NCI-H146 treated with DMSO at 0.1 percent for 48 hours (cell line): Measurements from ENCODE around the gene INPP5K.
"Not testable (repeated sequence)": the region's sequence is repeated elsewhere in the genome, so short reads cannot be mapped to it uniquely, and the experiment has no call there.

Source experiments
- DNase-seq: peaks from one replicate; lab custom pipeline; 2025; ENCODE audit not compliant: unreplicated experiment; lab: John Stamatoyannopoulos, UW

INPP5K gene

DNA sequence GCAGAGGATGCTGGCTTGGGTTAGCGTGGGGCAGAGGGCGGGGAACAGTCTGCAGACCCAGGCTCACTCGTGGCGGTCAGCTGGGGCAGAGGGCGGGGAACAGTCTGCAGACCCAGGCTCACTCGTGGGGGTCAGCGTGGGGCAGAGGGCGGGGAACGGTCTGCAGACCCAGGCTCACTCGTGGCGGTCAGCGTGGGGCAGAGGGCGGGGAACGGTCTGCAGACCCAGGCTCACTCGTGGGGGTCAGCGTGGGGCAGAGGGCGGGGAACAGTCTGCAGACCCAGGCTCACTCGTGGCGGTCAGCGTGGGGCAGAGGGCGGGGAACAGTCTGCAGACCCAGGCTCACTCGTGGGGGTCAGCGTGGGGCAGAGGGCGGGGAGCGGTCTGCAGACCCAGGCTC, 7.7 kb downstream of the INPP5K start:
- not testable (repeated sequence) for DNase-seq

GRCh38 chr17:1506649-1507267, 9.7 kb downstream of the INPP5K start:
- no peak for DNase-seq

DNA sequence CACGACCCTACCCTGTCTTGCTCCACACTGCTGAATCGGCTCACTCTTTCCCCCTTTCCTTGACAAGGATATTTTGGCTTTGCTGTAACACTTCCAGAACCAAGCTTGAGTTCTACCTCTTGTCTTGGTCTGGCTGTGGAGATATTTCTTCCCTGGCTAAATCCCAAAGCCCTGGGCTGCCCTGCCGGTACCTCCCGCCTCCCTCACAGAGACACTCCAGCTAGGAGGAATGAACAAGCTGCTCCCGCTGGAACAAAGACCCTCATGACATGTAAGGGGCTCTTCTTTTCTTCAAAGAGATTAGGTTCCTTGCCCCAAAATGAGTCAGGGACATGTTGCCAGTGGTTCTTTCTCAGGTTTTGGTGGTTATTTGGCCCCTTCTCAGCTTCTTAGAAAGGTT, 10.8 kb downstream of the INPP5K start:
- DNase-seq = no peak

- no peak for DNase-seq
These were observed 11.5 kb downstream of the INPP5K start for GRCh38 chr17:1504866-1505265.

- no peak for DNase-seq
These were observed 12.7 kb downstream of the INPP5K start for GRCh38 chr17:1503699-1504098.

DNA sequence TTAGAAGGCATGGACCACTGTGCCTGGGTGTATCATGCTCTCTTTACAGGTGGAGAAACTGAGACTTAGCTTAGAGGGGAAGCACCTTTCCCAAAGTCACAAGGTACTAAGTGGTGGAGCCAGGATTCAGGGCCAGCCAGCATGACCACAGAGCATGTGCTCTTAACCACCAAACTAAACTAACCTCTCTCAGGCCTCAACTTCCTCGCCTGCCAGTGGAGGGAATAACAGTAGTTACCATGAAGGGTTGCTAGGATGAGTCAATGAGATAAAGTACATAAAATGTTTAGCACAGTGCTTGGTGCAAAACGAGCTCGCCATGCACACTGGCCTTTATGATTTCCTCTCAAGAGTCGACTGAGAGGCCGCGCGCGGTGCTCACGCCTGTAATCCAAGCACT, 17.5 kb downstream of the INPP5K start:
- DNase-seq = no peak

DNA sequence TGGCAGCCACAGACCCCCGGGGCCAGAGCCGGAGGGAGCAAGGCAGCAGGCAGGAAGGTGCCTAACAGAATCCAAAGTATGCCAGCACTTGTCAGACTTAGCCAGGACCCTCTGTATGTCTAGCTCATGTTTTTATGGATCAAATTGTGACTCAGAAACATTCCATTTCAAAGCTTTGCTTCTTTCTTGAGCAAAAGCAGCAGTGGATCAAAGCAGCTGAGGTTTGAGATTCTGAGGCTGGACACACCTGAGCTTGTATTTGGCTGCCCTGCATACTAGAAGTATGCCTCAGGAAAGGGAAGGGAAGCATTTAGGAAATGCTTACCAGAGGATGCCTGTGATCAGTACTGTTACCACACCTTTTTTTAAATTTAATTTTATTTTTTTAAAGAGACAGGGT, 18.2 kb downstream of the INPP5K start:
- no peak for DNase-seq

DNA sequence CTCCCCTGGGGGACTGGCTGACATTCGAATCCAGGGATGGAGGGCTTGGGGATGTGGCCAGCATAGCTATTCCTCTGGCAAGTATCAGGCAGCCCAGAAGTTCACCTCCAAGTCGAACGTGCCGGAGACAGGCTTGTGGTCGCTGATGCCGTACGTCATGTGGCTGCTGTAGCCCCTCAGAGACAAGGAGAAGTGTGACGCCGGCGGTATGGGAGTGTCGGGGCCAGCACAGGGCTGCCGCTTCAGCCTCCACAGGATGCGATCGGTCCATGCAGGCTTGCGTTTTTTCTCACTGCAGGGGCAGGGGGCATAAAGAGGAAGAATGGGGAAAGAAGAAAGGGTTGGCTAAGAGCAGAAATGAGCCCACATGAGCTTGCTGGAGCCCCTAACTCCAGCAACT, 18.6 kb downstream of the INPP5K start:
- no peak for DNase-seq

DNA sequence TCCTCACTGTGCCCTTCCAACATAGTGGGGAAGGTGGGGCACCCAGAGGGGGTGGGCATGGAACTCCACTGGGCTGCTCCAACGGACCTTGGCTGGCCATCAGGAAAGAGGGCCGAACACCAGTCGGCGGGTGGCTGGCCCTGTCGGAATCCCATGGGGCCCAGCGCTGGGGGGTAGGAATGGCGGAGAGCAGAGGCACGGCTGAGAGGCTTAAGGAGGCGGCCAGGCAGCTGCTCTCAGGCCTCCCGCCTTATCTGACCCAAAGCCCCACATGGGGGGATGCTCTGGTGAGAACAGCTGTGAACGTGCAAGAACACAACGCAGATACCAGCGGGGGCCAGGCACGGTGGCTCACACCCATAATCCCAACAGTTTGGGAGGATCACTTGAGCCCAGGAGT, 19.5 kb downstream of the INPP5K start:
- DNase-seq = no peak

DNA sequence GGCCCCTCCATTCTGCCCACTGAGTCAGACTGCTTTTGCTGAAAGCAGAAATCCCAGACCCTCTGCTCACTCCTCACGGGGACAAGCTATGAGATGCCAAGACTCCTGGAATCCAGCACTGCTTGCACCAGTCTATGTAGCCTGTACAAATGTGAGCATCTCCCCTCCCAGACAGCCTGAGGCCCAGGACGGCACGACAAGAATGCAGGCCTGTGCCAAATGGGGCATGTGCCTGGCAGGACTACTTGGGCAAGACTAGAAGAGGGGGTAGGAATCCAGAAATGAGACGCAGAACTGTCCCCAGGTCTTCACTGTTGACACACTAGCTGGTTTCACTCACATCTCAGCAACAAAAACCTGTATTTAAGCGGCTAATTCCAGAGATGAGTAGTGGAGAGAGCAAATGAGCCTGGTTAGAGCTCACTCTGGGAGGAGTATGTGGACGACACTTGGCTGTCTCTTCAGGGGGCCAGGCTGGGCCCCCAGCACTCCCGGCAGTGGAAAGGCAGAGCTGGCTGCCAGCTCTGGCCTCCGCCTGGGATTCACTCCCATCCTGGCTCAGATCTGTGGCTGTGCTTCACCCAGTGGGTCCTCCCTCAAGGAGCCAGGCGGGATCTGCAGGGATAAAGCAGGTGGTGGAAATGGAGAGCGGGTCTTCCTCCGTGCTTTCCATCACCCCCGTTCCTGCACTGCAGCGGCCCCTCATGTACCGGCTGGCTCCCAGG, 21.0 kb downstream of the INPP5K start:
- DNase-seq = no peak

GRCh38 chr17:1494736-1495253, 21.6 kb downstream of the INPP5K start:
- no peak for DNase-seq

DNA sequence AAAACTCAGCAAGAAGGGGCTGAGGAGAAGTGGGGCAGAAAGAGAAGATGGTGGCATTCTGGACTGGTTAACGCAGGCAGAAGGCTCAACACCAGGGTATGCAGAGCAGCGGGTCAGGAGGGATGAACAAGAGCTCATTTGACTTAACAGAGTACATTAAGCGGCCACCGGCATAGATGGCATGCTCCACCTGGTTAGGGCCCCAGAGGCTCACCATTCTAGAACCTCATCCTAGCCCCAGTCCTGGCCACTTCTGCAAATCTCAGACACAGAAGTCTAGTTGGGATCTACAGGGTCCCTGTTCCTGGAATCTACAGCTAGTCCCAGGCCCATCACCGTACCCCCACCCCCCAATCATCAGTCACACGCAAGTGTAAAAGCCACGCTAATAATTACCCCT, 22.2 kb downstream of the INPP5K start:
- DNase-seq = no peak

DNA sequence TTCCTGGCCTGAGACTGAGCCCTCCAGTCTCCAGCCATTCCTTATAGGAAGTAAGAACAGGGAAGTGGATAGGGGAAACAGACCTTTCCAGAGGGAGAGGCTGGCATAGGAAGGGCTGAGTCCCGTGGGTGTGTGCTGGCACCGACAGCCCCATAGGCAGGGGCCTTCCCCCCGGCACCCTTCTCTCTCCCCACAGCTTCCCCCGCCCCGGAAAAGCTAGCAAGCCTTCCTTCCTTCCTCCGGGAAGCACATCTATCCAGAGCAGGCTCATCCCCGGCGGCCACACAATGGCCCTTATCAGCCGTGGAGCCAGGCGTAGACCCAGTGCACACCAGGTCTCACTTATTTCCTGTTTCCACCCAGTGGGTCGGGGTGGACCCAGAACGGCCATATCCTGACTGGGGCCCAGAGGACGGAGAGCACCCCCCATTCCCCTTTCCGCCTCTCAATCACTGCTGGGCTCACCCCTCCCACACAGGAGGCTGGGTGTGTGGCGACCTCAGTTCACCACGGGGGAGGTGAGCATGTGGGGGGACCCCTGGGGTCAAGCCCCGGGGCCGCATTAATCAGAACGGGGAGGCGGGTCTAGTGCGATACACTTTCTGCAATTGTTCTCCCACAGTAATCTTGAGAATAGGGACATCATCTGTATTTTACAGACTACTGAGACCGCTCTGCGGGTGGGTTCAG, 23.0 kb downstream of the INPP5K start:
- DNase-seq = no peak

DNA sequence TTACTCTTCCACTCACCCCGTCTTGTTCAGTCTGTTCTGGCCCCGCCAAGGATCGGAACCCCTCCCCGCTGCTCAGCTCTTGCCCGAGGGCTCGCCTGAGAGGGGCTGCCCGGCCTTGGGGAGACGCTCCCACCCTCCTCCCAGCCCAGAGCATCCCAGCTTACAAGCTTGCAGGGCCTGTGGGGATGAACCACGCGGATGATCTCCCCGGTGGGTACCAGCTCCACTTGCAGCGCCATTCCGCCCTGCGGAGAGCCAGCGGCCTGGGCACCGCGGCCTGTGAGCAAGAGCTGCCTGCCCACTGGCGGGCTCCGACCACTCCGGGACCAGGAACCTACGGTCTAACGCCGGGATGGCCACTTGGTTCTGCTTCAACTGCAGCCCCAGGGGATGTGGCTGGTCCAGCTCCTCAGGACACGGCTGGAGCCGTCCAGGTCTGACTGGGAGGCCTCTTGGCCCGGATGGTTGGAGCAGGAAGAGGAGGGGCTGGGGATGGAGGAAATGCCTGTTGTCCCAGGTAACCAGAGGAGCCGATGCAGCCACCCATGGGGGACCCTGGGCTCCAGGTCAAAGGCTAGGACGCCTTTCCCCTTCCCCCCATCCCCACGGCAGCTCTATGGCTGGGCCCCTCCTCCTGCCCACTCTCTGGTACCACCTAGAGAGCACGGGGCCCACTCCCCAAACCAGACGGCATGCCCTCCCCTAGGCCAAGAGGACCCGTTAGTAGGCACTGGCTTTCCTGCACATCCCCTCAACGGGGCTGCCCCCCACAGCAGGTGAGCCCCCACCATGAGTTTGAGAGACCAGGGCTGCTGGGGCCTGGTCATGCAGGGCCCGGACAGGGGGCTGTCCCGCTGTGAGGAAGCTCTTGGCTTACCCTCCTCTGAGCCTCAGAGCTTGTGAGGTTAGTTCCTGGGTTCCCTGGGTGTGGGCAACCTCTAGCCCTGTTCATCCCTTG, 23.9 kb downstream of the INPP5K start, which contains the start of gene MYO1C:
MYO1C (minus strand) TSS at position 438 of the 958 bp plus-strand sequence; CDS start at position 239, 199 bp downstream.
- DNase-seq = no peak

DNA sequence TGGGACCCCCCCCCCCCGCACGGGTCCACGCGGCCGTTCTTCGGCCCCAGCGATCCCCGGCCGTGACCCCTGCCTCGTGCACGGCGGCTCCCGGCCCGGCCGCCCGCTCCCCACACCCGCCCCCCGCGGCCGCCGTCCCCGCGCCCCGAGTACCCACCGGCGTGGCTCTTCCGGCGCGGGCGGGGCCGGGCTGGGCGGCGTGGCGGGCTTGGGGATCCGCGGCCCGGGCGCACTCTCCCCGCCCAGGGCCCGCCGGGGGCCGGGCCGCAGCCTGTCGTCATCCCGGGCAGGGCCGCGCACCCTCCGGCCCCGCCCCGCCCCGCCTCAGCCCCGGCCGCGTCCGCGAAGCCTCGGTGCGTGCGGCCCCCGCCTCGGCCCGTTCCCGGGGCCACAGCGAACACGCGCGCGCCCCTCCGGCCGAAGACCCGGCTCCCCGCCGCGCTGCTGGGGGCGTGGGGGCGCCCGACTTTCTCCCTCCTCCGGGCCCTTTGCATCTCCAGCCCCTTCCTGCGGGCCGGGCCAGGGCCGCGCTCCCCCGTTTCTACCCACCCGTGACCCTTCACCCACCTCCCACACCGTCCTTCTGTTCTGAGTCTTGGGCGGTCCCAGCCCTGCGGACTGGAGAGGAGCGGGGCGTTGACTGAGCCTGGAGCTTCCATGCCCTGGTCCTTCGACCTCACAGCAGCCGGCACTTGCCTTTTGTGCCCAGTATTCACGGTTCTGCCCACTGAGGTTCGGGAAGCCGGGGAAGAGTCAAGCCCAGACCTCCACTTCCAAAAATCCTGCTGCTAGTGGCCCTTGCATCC, 24.8 kb downstream of the INPP5K start:
- DNase-seq = no peak

GRCh38 chr17:1490643-1491442, 25.6 kb downstream of the INPP5K start:
- DNase-seq = peak; percentile 9

DNA sequence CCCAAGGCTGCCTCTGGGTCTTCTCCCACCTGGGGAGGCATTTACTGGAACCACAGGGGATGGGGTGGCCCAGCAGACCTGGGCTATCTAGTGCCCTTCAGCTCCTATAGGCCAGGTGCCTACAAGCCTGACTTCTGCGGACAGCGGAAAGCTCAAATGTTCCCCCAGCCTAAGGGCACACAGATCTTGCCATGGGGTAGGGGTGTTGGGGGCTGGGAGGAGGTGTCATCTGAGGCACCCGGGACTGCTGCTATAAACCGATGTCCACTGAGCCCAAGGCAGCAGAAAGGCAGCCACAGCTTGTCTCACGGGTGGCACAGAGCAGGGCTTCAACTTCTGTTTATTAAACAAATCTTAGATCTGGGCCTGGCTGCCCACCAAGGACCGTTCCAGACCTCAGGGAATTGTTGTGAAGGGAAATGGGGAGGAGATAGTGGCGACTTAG, 27.6 kb downstream of the INPP5K start:
- DNase-seq = no peak

DNA sequence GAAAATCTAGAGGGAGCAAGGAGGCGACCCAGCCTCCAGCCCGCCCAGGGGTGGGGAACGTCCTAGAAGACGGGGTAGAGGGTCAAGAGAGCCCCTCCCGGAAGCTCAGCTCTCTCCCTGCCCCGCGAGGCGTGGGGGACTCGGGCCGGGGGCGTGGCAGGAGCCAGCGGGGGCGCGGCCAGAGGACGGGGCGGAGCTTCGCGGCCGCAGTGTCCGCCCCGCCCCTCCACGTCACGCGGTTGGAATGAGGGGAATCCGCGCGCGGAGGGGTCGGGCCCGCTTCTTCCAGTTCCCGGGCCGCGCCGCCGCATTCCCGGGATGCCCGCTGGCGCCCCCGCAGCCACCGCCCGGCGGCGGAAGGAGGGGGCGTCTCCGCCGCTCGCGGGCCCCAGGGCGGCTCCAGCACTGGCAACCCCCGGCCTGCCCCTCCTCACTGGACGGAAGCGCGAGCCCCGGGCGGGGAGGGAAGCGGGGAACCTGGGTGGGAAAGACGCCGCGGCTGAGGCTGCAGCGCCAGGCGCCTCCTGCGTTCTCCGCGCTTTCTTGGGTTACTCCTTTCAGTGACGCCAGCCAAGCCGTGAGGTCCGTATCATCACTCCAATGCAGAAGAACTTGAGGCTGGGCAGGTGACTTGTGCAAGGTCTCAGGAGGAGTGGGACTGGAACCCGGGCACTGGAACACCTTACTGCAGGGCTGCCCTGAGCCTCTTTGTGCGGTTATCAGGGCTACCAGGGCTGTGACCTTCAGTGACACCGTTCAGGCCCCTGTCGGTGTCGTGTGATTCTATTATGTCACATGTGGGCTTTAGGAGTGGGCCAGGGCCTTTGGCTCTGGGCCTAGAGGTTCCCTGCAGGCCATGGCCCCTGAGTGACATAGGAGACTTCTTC, 28.2 kb downstream of the INPP5K start:
- DNase-seq = peak; percentile 37
